Coronary artery (tissue), 2 donors: ENCODE results near the gene GNAI3.
A peak's percentile ranks its signal among the peaks of the same experiment; 100 is the strongest.

Source experiments
- DNase-seq: peaks from one replicate; pipeline ENCODE4 v3.0.0-alpha.2; 2017; ENCODE audit warnings: low spot score
- H3K27ac ChIP-seq, 2 donors: fragments of 200-600 bp; sonication (generic); one replicate each; pipeline ENCODE4 v1.5.1; 2016 to 2019
- H3K4me3 ChIP-seq: fragments of 200-600 bp; sonication (generic); 2 replicates; pipeline ENCODE4 v1.5.1; 2016; ENCODE audit warnings: mild to moderate bottlenecking, moderate library complexity
- TF ChIP-seq, protein P1 (sequence below): fragments of 200-600 bp; sonication (generic); IDR thresholded peaks from one replicate; pipeline ENCODE4 v1.5.1; 2019; ENCODE audit warnings: antibody characterized with exemption

GNAI3 gene

DNA sequence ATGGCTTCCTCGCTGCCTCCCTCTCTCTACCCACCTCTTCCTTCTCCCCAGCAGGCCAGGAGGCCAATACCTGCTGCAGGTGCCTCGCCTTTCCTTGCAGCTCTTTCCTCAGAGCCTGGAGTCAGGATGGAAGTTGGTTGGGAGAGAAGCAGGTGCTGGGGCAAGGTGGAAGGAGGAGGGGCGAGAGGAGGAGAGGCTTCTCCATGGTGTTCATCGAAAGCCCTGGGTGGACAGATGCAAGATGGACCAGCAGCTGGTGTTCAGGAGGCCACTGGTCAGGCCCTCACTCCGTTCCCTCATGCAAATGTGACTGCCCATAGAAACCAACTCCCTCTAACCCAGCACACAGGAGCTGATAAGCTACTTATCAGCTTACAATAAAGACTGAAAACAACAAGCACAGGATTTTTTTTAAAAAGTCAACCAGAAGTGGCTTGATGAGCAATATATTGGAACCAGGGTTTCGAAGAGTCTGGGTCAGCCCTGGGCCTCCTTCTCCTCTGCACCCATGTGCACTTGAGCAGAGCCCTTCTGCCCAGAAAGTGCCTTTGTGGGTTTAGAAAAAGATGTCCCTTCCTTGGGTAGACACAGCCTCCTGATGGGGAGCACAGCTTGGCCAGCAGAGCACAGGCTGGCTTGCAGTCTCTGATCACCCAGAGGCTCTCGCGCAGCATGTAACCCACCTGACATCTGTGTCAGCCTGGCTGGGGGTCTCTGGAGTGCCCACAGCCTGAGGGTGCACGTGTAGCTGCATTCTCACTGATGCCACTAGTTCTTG lies 90.8 kb downstream of the GNAI3 start:
- peak; percentile 67 for DNase-seq
- no peak overlapping the region for H3K4me3 ChIP-seq
- TF ChIP-seq, protein P1, sequence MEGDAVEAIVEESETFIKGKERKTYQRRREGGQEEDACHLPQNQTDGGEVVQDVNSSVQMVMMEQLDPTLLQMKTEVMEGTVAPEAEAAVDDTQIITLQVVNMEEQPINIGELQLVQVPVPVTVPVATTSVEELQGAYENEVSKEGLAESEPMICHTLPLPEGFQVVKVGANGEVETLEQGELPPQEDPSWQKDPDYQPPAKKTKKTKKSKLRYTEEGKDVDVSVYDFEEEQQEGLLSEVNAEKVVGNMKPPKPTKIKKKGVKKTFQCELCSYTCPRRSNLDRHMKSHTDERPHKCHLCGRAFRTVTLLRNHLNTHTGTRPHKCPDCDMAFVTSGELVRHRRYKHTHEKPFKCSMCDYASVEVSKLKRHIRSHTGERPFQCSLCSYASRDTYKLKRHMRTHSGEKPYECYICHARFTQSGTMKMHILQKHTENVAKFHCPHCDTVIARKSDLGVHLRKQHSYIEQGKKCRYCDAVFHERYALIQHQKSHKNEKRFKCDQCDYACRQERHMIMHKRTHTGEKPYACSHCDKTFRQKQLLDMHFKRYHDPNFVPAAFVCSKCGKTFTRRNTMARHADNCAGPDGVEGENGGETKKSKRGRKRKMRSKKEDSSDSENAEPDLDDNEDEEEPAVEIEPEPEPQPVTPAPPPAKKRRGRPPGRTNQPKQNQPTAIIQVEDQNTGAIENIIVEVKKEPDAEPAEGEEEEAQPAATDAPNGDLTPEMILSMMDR, result no peak
- no peak overlapping the region for H3K27ac ChIP-seq

DNA sequence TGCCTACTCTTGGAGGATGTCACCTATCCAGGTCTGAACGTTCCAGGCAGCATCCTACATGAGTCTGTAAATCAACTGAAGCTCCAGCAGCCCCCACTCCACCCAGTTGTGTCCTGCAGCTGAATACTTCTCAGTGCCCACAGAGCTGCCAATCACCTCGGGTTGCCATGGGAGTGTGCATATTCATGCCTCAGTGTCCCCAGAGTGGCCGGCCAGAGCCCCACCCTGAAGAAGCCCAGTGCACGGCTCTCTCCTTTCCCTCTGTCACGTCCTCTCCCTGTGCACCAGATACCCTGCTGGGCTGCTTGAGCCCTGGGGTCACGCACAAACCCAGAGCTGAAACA lies 91.4 kb downstream of the GNAI3 start:
- H3K27ac ChIP-seq, result no peak overlapping the region
- H3K4me3 ChIP-seq, result no peak overlapping the region
- no peak for DNase-seq
- TF ChIP-seq, protein P1, result no peak

DNA sequence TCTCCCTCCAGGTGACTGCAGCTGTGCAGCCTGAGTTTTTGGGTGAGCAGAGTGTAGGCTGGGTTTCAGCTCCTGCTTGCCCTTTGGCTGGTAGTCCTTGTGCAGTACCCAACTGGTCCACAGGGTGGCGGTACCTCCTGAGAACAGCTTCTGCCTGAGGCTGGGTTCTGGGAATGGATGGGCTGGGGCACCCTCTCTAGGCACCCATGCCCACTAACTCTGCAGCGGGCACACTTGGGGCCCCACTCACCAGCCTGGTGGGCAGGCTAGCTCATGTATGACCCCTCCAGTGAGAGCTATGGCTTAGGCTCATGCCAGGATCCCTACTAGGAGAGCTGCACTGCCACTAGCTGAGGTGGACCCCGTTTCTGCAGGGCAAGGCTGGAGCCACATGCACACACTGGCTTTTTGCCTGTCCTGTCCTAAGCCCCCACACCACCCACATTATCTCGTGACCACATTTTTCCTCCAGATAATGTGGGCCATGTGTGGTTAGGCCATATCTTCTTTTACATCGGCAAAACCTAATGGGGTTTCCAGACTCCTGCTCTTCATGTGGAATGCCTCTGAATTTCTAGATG lies 92.0 kb downstream of the GNAI3 start:
- DNase-seq, result peak; percentile 81
- Histone ChIP-seq H3K4me3 (no peak overlapping the region), H3K27ac (no peak overlapping the region)
- TF ChIP-seq, protein P1, result peak; percentile 90

DNA sequence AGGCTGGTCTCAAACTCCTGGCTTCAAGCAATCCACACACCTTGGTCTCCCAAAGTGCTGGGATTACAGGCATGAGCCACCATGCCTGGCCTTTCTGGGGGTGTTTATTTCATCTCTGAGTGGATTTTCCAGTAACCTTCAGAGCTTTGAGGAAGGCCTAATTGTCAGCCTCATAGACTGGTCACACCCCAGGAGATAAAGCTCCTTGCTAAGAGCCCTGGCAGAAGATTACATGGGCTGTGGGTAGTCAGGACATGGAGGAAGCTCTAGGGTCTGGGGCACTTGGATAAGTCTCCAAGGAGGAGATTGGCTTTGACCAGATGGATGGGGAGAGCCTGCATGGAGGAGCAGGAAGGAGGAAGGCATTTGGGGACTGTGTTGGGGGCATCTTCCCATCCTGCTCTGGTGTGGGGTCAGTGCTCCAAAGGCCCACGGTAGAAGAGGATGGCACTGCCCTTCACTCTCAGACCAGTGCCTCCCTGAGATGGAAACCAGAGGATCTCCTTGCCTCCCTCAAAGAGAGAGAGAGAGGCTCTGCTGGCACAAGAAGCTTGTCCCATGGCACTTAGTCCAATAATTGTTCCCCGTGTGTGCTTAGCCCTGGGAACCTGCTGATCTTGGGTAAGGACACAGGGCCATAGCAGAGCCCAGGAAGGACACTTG lies 92.8 kb downstream of the GNAI3 start:
- TF ChIP-seq, protein P1, result no peak
- DNase-seq, result no peak
- Histone ChIP-seq H3K27ac (no peak overlapping the region), H3K4me3 (no peak overlapping the region)

DNA sequence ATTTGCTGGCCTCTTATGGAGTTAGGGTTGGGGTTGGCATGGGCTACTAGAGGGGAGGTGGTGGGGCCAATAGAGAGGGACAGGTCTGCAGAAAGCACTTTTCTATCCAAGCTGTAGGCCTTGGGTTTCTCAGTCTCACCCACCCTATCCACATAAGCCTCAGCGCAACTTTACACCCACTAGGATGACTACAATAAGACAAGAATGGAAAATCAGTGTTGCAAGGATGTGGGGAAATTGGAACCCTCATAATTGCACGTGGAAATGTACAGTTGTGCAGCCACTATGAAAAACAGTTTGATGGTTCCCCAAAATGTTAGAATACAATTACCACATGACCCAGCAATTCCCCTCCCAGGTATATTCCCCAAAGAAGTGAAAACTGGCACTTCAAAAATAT lies 93.4 kb downstream of the GNAI3 start:
- Histone ChIP-seq H3K27ac (no peak overlapping the region), H3K4me3 (no peak overlapping the region)
- TF ChIP-seq, protein P1, result no peak
- no peak for DNase-seq

DNA sequence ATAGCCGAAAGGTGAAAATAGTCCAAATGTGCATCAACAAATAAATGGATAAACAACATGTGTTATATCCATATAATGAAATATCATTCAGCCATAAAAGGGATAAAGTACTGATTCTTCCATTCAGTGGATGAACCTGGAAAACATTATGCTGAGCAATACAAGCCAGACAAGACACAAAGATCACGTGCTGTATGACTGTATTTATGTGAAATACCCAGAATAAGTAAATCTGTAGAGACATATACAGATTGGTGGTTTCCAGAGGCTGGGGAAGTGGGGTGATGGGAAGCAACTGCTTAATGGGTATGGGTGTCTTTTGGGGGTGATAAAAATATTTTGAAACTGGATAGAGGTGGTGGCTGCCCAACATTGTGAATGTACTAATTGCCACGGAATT lies 94.2 kb downstream of the GNAI3 start:
- no peak for DNase-seq

More for the DNA sequence above, 94.2 kb downstream of the GNAI3 start:
- TF ChIP-seq, protein P1, result no peak
- no peak overlapping the region for H3K27ac ChIP-seq
- H3K4me3 ChIP-seq, result no peak overlapping the region
